ENCODE measurements around the gene SLC7A14. TPM values are rescaled to one million over a fixed set of nuclear protein-coding genes. Genes with fewer than 3 reads are reported as not detected.

Gene SLC7A14
- total RNA-seq, 1 experiment from 2014 or later = not detected

- BruUV-seq (replicated peaks) = no TSS peak
- ATAC-seq = no peak
Observed at GRCh38 chr3:170524073-170524472, 61.8 kb downstream of the SLC7A14 start.

More at GRCh38 chr3:170524073-170524472, 61.8 kb downstream of the SLC7A14 start:
- H3K4me1 ChIP-seq (ENCODE audit: control insufficient read depth in 1 of 2, insufficient read depth in 2 of 2, low read length in 2 of 2) = no peaks in the 10 kb centered on the region
- intact Hi-C loops (cut with micrococcal nuclease) = no loop called here
- ChIA-PET RAD21 (ENCODE audit: low non-redundant PET in 1 of 2, low total read pairs in 2 of 2, uncharacterized antibody in 2 of 2, unreplicated experiment in 2 of 2) (no interaction called here), POLR2A (no interaction called here), CTCF (no interaction called here)
- H2AFZ ChIP-seq (ENCODE audit: low read depth, low read length, poor library complexity, severe bottlenecking) = no peak overlapping the region
- no peaks in the 10 kb centered on the region for H3K36me3 ChIP-seq (ENCODE audit: control insufficient read depth in 1 of 2, insufficient read depth in 2 of 2, low read length in 2 of 2)
- no peak overlapping the region for H3K27ac ChIP-seq (ENCODE audit: low read depth, low read length)
- TF ChIP-seq EZH2phosphoT487 (IDR thresholded peaks at IDR 0.05; ENCODE audit: borderline replicate concordance) (no peak), RAD21 (IDR thresholded peaks at IDR 0.05; ENCODE audit: low read depth) (no peak), SIN3A (IDR thresholded peaks at IDR 0.05; ENCODE audit: low read depth) (no peak), SP1 (IDR thresholded peaks at IDR 0.05; ENCODE audit: low read depth) (no peak), EZH2 (IDR thresholded peaks at IDR 0.05) (no peak), YY1 (IDR thresholded peaks at IDR 0.05; ENCODE audit: extremely low read depth, insufficient replicate concordance, low read depth, low read length) (no peak), TCF7L2 (IDR thresholded peaks at IDR 0.05; ENCODE audit: borderline replicate concordance, extremely low read depth, insufficient read depth, insufficient read length) (no peak), EGR1 (IDR thresholded peaks at IDR 0.05; ENCODE audit: low read depth) (no peak), CEBPB (IDR thresholded peaks at IDR 0.05; ENCODE audit: low read depth) (no peak), SRF (IDR thresholded peaks at IDR 0.05; ENCODE audit: low read depth) (no peak), REST (IDR thresholded peaks at IDR 0.05; ENCODE audit: low read depth) (no peak), POLR2A (IDR thresholded peaks at IDR 0.05; ENCODE audit: borderline replicate concordance, extremely low read depth, insufficient read depth, insufficient read length) (no peak), CBX3 (IDR thresholded peaks at IDR 0.05; ENCODE audit: low read depth) (no peak), FOSL1 (IDR thresholded peaks at IDR 0.05; ENCODE audit: low read depth) (no peak), ZFX (IDR thresholded peaks at IDR 0.05) (no peak), ATF3 (IDR thresholded peaks at IDR 0.05) (no peak), ZNF274 (IDR thresholded peaks at IDR 0.05; ENCODE audit: low read depth, low read length) (no peak), ZBTB33 (IDR thresholded peaks at IDR 0.05; ENCODE audit: extremely low read depth, insufficient replicate concordance, low read length) (no peak), MAX (IDR thresholded peaks at IDR 0.05) (no peak)
- no peaks in the 10 kb centered on the region for H3K79me2 ChIP-seq (ENCODE audit: insufficient read depth, low read length)
- H3K9ac ChIP-seq (ENCODE audit: low read length) = no peak overlapping the region
- no peaks in the 10 kb centered on the region for H3K27me3 ChIP-seq (ENCODE audit: insufficient read depth, low read length)
- DNase-seq (ENCODE audit: low read depth, low spot score) = no peak
- no peaks in the 10 kb centered on the region for H3K9me2 ChIP-seq (ENCODE audit: insufficient read depth)
- no peak overlapping the region for H3K4me3 ChIP-seq (replicated peaks in 1 of 2; ENCODE audit: low read depth in 1 of 2, low read length in 2 of 2)
- no peak overlapping the region for H3K4me2 ChIP-seq (ENCODE audit: low read length)
- no peaks in the 10 kb centered on the region for H4K20me1 ChIP-seq (ENCODE audit: insufficient read depth)
- H3K9me3 ChIP-seq (ENCODE audit: control insufficient read depth in 1 of 2, insufficient read depth in 1 of 2, low read depth in 1 of 2, low read length in 2 of 2) = no peaks in the 10 kb centered on the region
